Measurements from ENCODE around the gene GRIN3A. TPM values are rescaled to one million over a fixed set of nuclear protein-coding genes. Genes with fewer than 3 reads are reported as not detected.

The GRIN3A gene
- total RNA-seq, 4 donors from 2014 or later: 0.27 to 0.48 (median 0.37) TPM; not detected in 1

DNA sequence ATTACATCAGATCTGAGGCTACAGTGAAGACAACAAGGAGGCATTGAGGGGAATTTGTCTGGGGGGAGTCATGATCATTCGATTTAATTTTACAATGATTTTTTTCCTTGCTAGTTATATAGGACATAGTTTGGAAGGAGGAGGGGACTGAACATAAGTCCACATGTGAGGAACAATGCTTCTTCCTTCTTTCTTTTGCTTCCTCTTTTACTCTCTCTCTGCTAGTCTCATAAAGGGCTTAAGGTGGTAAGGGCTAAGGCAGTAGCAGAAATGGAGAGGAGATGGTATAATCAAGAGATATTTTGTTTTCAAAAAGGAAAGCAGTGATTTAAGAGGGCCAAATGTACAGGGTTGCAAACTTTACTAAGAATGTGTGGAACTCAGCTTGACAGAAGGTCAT, 64.3 kb downstream of the GRIN3A start:
- peak overlapping the region; percentile 63 to 80 (median 74) for H3K27ac ChIP-seq
- in situ Hi-C loops (cut with MboI; ENCODE audit: low pct_ligation_motif_present in 1 of 4, low pct_unique_long_range_greater_than_20kb in 1 of 4, low sequenced_read_pairs in 3 of 4): no loop called here
- intact Hi-C loops (cut with DNase I; ENCODE audit: low total_unique reads): no loop called here

DNA sequence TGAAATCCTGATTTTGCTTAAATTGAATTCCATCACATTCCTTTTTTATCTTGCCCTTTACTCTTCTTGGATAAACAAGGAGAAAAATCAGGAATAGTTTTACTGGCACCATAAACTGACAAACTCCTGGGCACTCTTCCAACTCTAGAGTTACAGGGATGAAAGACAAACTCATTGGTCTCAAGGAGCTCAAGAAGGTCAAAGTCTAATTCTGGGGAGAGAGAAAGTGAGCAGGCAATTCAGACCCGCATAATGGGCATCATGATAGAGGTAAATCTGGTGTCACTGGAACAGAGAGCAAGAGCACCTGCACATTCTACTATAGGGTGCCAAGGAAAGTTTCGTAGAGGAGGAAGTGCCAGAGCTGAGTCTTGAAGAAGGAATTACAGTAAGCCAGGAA, 64.8 kb downstream of the GRIN3A start:
- intact Hi-C loops (cut with DNase I; ENCODE audit: low total_unique reads): no loop called here
- 35 to 44% methylated on average over 2 of the region's 2 CpGs for WGBS, 2 donors (ENCODE audit: low coverage in 1 of 2)
- Histone ChIP-seq H3K36me3 (no peaks in the 10 kb centered on the region), H3K4me1 (peaks cover 0 to 28% (median 9%) of the 10 kb centered on the region in 4 donors), H3K27me3 (no peaks in the 10 kb centered on the region), H3K4me3 (no peak overlapping the region), H3K27ac (peak overlapping the region; percentile 63 to 80 (median 74)), H3K9me3 (no peaks in the 10 kb centered on the region)
- in situ Hi-C loops (cut with MboI; ENCODE audit: low pct_ligation_motif_present in 1 of 4, low pct_unique_long_range_greater_than_20kb in 1 of 4, low sequenced_read_pairs in 3 of 4): no loop called here
- TF ChIP-seq POLR2A (IDR thresholded peaks at IDR 0.05) (no peak), POLR2AphosphoS5 (IDR thresholded peaks at IDR 0.05) (peak in 2 of 3 donors; percentile 29 to 66)
- DNase-seq: peak; percentile 60

More for the DNA sequence above, 64.3 kb downstream of the GRIN3A start:
- Histone ChIP-seq H3K9me3 (no peaks in the 10 kb centered on the region), H3K4me3 (no peak overlapping the region), H3K27me3 (no peaks in the 10 kb centered on the region), H3K4me1 (peaks cover 0 to 28% (median 9%) of the 10 kb centered on the region in 4 donors), H3K36me3 (no peaks in the 10 kb centered on the region)
- DNase-seq: no peak
- 43 to 60% methylated on average over 1 of the region's 1 CpG for WGBS, 2 donors (ENCODE audit: low coverage in 1 of 2)
- no peak for TF ChIP-seq EP300 (IDR thresholded peaks at IDR 0.05; ENCODE audit: low read depth)
- TF ChIP-seq POLR2A (IDR thresholded peaks at IDR 0.05): no peak
- TF ChIP-seq POLR2AphosphoS5 (IDR thresholded peaks at IDR 0.05): no peak
- TF ChIP-seq, protein P1, sequence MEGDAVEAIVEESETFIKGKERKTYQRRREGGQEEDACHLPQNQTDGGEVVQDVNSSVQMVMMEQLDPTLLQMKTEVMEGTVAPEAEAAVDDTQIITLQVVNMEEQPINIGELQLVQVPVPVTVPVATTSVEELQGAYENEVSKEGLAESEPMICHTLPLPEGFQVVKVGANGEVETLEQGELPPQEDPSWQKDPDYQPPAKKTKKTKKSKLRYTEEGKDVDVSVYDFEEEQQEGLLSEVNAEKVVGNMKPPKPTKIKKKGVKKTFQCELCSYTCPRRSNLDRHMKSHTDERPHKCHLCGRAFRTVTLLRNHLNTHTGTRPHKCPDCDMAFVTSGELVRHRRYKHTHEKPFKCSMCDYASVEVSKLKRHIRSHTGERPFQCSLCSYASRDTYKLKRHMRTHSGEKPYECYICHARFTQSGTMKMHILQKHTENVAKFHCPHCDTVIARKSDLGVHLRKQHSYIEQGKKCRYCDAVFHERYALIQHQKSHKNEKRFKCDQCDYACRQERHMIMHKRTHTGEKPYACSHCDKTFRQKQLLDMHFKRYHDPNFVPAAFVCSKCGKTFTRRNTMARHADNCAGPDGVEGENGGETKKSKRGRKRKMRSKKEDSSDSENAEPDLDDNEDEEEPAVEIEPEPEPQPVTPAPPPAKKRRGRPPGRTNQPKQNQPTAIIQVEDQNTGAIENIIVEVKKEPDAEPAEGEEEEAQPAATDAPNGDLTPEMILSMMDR (IDR thresholded peaks at IDR 0.05): no peak

DNA sequence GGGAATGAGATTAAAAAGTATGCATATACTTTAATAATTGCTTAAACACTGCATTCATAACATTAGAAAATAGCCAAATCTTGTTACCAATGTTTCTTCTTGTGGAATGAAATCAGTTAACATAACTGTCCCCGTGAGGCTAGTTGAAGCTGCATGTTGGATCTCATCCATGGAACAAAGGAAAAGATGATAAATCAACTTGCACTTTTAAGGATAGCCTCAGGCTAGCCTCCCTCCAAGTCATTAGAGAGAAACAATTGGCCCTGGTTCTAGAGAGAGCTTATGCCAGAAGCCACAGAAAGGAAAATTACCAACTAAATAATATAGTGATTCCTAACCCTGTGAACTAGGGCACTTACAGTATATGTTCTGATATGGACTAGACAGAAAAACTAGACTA, 66.9 kb downstream of the GRIN3A start:
- no peak for DNase-seq
- Histone ChIP-seq H3K4me3 (no peak overlapping the region), H3K27ac (no peak overlapping the region), H3K4me1 (peaks cover 0 to 28% (median 9%) of the 10 kb centered on the region in 4 donors), H3K9me3 (no peaks in the 10 kb centered on the region), H3K36me3 (no peaks in the 10 kb centered on the region), H3K27me3 (no peaks in the 10 kb centered on the region)
- TF ChIP-seq, protein P1 (IDR thresholded peaks at IDR 0.05): no peak
- TF ChIP-seq EP300 (IDR thresholded peaks at IDR 0.05; ENCODE audit: low read depth) (no peak), POLR2A (IDR thresholded peaks at IDR 0.05) (no peak)
- intact Hi-C loops (cut with DNase I; ENCODE audit: low total_unique reads) (no loop called here), in situ Hi-C loops (cut with MboI; ENCODE audit: low pct_ligation_motif_present in 1 of 4, low pct_unique_long_range_greater_than_20kb in 1 of 4, low sequenced_read_pairs in 3 of 4) (no loop called here)
- WGBS, 2 donors (ENCODE audit: low coverage in 1 of 2): 56 to 65% methylated on average over 1 of the region's 1 CpG

DNA sequence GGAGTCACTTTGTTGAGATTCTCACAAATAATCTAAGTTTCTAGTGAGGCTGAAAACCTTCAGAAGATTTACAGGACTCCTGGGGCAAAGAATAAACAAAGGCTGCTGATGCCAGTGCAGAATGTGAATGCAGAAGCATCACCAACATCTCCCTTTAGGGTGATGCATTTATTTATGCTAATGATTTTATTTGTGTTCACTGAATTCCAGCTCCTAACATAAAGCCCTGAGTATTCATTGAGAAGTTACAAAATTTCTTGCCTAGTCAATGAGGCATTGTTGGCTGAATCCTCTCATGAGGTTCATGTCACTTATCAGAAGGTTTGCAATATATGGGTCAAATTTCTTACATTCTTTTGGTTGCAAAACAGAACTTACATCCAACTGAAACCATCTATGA, 70.0 kb downstream of the GRIN3A start:
- no peak for DNase-seq
- intact Hi-C loops (cut with DNase I; ENCODE audit: low total_unique reads) (no loop called here), in situ Hi-C loops (cut with MboI; ENCODE audit: low pct_ligation_motif_present in 1 of 4, low pct_unique_long_range_greater_than_20kb in 1 of 4, low sequenced_read_pairs in 3 of 4) (no loop called here)
- Histone ChIP-seq H3K36me3 (no peaks in the 10 kb centered on the region), H3K4me1 (peaks cover 0 to 8% (median 1%) of the 10 kb centered on the region in 4 donors), H3K27me3 (no peaks in the 10 kb centered on the region), H3K4me3 (no peak overlapping the region), H3K27ac (no peak overlapping the region), H3K9me3 (no peaks in the 10 kb centered on the region)
- TF ChIP-seq POLR2AphosphoS5 (IDR thresholded peaks at IDR 0.05) (no peak), EP300 (IDR thresholded peaks at IDR 0.05; ENCODE audit: low read depth) (no peak), POLR2A (IDR thresholded peaks at IDR 0.05) (no peak)
- TF ChIP-seq, protein P1 (IDR thresholded peaks at IDR 0.05): no peak

GRCh38 chr9:101664453-101664852, 74.0 kb downstream of the GRIN3A start:
- no peaks in the 10 kb centered on the region for H3K27me3 ChIP-seq
- no peaks in the 10 kb centered on the region for H3K4me1 ChIP-seq
- no peak overlapping the region for H3K4me3 ChIP-seq
- H3K36me3 ChIP-seq: no peaks in the 10 kb centered on the region
- in situ Hi-C loops (cut with MboI; ENCODE audit: low pct_ligation_motif_present in 1 of 4, low pct_unique_long_range_greater_than_20kb in 1 of 4, low sequenced_read_pairs in 3 of 4) (no loop called here), intact Hi-C loops (cut with DNase I; ENCODE audit: low total_unique reads) (no loop called here)
- H3K27ac ChIP-seq: no peak overlapping the region
- H3K9me3 ChIP-seq: no peaks in the 10 kb centered on the region
- WGBS, 2 donors (ENCODE audit: low coverage in 1 of 2): 76 to 77% methylated on average over 2 of the region's 2 CpGs
- no peak for DNase-seq
- TF ChIP-seq POLR2AphosphoS5 (IDR thresholded peaks at IDR 0.05) (no peak), EP300 (IDR thresholded peaks at IDR 0.05; ENCODE audit: low read depth) (no peak), POLR2A (IDR thresholded peaks at IDR 0.05) (no peak)
- TF ChIP-seq, protein P1 (IDR thresholded peaks at IDR 0.05): no peak

All from transverse colon (tissue), 4 donors.